WTC11 (cell line): ENCODE measurements around the gene GREM1. TPM values are rescaled to one million over a fixed set of nuclear protein-coding genes. Genes with fewer than 3 reads are reported as not detected.

Experiments
- ATAC-seq: fragments of 200-7000 bp; cut with Tn5 transposase; 2 replicates; pipeline ENCODE4 v1.10.0; 2021; ENCODE audit warnings: mild to moderate bottlenecking, moderate library complexity
- CTCF ChIA-PET: fragments of 300-600 bp; sonication (Branson Sonifier 250); formaldehyde crosslinking; loops from one replicate; lab custom pipeline; 2021; ENCODE audit warnings: antibody characterized with exemption; lab: Charles Lee
- POLR2A ChIA-PET: fragments of 350-600 bp; sonication (Branson Sonifier 250); formaldehyde crosslinking; loops from one replicate; lab custom pipeline; 2021; ENCODE audit warnings: antibody characterized with exemption; lab: Charles Lee
- DNase-seq: peaks from one replicate; pipeline ENCODE4 v3.0.0; 2021; ENCODE audit warnings: low spot score
- H3K27ac Mint-ChIP-seq: 2 replicates; pipeline ENCODE4 v1.8.0; 2021; ENCODE audit warnings: mixed read lengths
- H3K27me3 Mint-ChIP-seq: 2 replicates; pipeline ENCODE4 v1.8.0; 2021; ENCODE audit warnings: low read depth, mild to moderate bottlenecking, moderate library complexity, mixed read lengths
- H3K36me3 Mint-ChIP-seq: 2 replicates; pipeline ENCODE4 v1.8.0; 2021; ENCODE audit warnings: mixed read lengths
- H3K4me1 Mint-ChIP-seq: 2 replicates; pipeline ENCODE4 v1.8.0; 2022; ENCODE audit warnings: mixed read lengths
- H3K4me3 Mint-ChIP-seq: 2 replicates; pipeline ENCODE4 v1.8.0; 2021; ENCODE audit warnings: mild to moderate bottlenecking, moderate library complexity, mixed read lengths
- H3K9me3 Mint-ChIP-seq: 2 replicates; pipeline ENCODE4 v1.8.0; 2021; ENCODE audit warnings: mixed read lengths
- CTCF ChIP-seq: fragments of 200-600 bp; IDR thresholded peaks from 2 replicates; pipeline ENCODE4 v1.8.0; 2022; ENCODE audit warnings: antibody characterized with exemption
- HMGA2 ChIP-seq: fragments of 250-450 bp; sonication (Bioruptor Pico); IDR thresholded peaks from 2 replicates; pipeline ENCODE4 v1.4.0; 2021; ENCODE audit warnings: mild to moderate bottlenecking, moderate library complexity
- IRF1 ChIP-seq: sonication (generic); formaldehyde crosslinking; IDR thresholded peaks from 2 replicates; pipeline ENCODE4 v1.8.0; 2023; ENCODE audit warnings: missing genetic modification reagents
- JAZF1 ChIP-seq: fragments of 250-450 bp; sonication (Bioruptor Pico); IDR thresholded peaks from 2 replicates; pipeline ENCODE4 v1.9.0; 2021; ENCODE audit warnings: moderate library complexity, mild to moderate bottlenecking, inconsistent platforms
- MAX ChIP-seq: sonication (generic); formaldehyde crosslinking; IDR thresholded peaks from 2 replicates; pipeline ENCODE4 v1.8.0; 2022; ENCODE audit warnings: mild to moderate bottlenecking, missing genetic modification reagents
- SMAD3 ChIP-seq: sonication (generic); formaldehyde crosslinking; IDR thresholded peaks from 2 replicates; pipeline ENCODE4 v1.8.0; 2022; ENCODE audit warnings: missing genetic modification reagents, mild to moderate bottlenecking, borderline replicate concordance
- STAT6 ChIP-seq: sonication (generic); formaldehyde crosslinking; conservative IDR thresholded peaks from 2 replicates; pipeline ENCODE4 v1.8.1; 2023; ENCODE audit warnings: mild to moderate bottlenecking, low read depth, missing genetic modification reagents, moderate library complexity
- TCF7 ChIP-seq: sonication (generic); formaldehyde crosslinking; IDR thresholded peaks from 2 replicates; pipeline ENCODE4 v1.8.0; 2022; ENCODE audit warnings: mild to moderate bottlenecking, low read depth, missing genetic modification reagents, moderate library complexity
- ZNF121 ChIP-seq: sonication (generic); formaldehyde crosslinking; IDR thresholded peaks from 2 replicates; pipeline ENCODE4 v1.8.0; 2023; ENCODE audit warnings: missing genetic modification reagents
- ZNF532 ChIP-seq: fragments of 250-450 bp; sonication (Bioruptor Pico); IDR thresholded peaks from 2 replicates; pipeline ENCODE4 v1.9.0; 2021; ENCODE audit warnings: mild to moderate bottlenecking, borderline replicate concordance
- ZNF671 ChIP-seq: fragments of 250-450 bp; sonication (Bioruptor Pico); IDR thresholded peaks from 2 replicates; pipeline ENCODE4 v1.8.0; 2021; ENCODE audit warnings: mild to moderate bottlenecking
- total RNA-seq: library from RNA; stranded (reverse); gene quantifications from 3 replicates; pipeline ENCODE4 v1.2.3, GENCODE V29; 2021
- TF ChIP-seq, protein P1 (sequence below): sonication (generic); formaldehyde crosslinking; IDR thresholded peaks from 2 replicates; pipeline ENCODE4 v1.8.1; 2022; ENCODE audit warnings: mild to moderate bottlenecking, moderate library complexity, missing genetic modification reagents
- TF ChIP-seq, protein P2 (sequence below): sonication (generic); formaldehyde crosslinking; IDR thresholded peaks from 2 replicates; pipeline ENCODE4 v1.8.1; 2022; ENCODE audit warnings: low read depth, missing genetic modification reagents, borderline replicate concordance
- TF ChIP-seq, protein P3 (sequence below): sonication (generic); formaldehyde crosslinking; IDR thresholded peaks from 2 replicates; pipeline ENCODE4 v1.8.1; 2023; ENCODE audit warnings: mild to moderate bottlenecking, moderate library complexity, missing genetic modification reagents

Gene GREM1
- total RNA-seq, 1 experiment from 2014 or later: 0.59 TPM

DNA sequence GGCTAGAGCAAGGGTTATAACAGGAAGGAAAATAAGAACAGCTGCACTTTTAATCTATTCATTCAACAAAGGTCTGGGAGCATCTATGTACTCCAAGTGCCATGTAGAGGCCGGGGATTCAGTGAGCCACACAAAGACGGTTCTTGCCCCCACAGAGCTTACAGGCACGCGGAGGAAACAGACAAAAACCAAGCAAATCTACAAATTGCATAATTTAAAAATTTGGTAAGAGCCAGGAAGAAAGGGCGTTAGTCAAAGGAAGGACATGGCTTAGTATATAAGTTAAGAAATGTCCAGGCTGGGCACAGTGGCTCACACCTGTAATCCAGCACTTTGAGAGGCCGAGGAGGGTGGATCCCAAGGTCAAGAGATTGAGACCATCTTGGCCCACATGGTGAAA lies 10.4 kb upstream of the GREM1 start (continued):
- no peak for TF ChIP-seq CTCF
- no peak for TF ChIP-seq STAT6 (CRISPR knock-in tag)
- no peak for TF ChIP-seq JAZF1 (CRISPR knock-in tag)
- TF ChIP-seq TCF7 (CRISPR knock-in tag): no peak
- TF ChIP-seq, protein P1, sequence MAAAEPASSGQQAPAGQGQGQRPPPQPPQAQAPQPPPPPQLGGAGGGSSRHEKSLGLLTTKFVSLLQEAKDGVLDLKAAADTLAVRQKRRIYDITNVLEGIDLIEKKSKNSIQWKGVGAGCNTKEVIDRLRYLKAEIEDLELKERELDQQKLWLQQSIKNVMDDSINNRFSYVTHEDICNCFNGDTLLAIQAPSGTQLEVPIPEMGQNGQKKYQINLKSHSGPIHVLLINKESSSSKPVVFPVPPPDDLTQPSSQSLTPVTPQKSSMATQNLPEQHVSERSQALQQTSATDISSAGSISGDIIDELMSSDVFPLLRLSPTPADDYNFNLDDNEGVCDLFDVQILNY (CRISPR knock-in tag): no peak
- TF ChIP-seq, protein P2, sequence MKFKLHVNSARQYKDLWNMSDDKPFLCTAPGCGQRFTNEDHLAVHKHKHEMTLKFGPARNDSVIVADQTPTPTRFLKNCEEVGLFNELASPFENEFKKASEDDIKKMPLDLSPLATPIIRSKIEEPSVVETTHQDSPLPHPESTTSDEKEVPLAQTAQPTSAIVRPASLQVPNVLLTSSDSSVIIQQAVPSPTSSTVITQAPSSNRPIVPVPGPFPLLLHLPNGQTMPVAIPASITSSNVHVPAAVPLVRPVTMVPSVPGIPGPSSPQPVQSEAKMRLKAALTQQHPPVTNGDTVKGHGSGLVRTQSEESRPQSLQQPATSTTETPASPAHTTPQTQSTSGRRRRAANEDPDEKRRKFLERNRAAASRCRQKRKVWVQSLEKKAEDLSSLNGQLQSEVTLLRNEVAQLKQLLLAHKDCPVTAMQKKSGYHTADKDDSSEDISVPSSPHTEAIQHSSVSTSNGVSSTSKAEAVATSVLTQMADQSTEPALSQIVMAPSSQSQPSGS (CRISPR knock-in tag): no peak

- ATAC-seq (no peak), DNase-seq (no peak)
- ChIA-PET CTCF (no interaction called here), POLR2A (no interaction called here)
- H3K9me3 Mint-ChIP-seq: no peaks in the 10 kb centered on the region
- TF ChIP-seq, protein P3, sequence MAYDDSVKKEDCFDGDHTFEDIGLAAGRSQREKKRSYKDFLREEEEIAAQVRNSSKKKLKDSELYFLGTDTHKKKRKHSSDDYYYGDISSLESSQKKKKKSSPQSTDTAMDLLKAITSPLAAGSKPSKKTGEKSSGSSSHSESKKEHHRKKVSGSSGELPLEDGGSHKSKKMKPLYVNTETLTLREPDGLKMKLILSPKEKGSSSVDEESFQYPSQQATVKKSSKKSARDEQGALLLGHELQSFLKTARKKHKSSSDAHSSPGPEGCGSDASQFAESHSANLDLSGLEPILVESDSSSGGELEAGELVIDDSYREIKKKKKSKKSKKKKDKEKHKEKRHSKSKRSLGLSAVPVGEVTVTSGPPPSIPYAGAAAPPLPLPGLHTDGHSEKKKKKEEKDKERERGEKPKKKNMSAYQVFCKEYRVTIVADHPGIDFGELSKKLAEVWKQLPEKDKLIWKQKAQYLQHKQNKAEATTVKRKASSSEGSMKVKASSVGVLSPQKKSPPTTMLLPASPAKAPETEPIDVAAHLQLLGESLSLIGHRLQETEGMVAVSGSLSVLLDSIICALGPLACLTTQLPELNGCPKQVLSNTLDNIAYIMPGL (CRISPR knock-in tag): no peak
- TF ChIP-seq ZNF671: no peak
- H3K4me1 Mint-ChIP-seq: no peaks in the 10 kb centered on the region
- no peaks in the 10 kb centered on the region for H3K36me3 Mint-ChIP-seq
- H3K27me3 Mint-ChIP-seq: peaks cover 18% of the 10 kb centered on the region
- H3K27ac Mint-ChIP-seq: no peak overlapping the region
- no peak overlapping the region for H3K4me3 Mint-ChIP-seq
These were observed 8.3 kb upstream of the GREM1 start for GRCh38 chr15:32709295-32710033.

- H3K27me3 Mint-ChIP-seq: peaks cover 75% of the 10 kb centered on the region
- ATAC-seq: no peak
- H3K4me3 Mint-ChIP-seq: no peak overlapping the region
- H3K27ac Mint-ChIP-seq: no peak overlapping the region
- ChIA-PET CTCF (no interaction called here), POLR2A (no interaction called here)
- no peak for DNase-seq
- H3K36me3 Mint-ChIP-seq: no peaks in the 10 kb centered on the region
- peaks cover 29% of the 10 kb centered on the region for H3K4me1 Mint-ChIP-seq
- no peaks in the 10 kb centered on the region for H3K9me3 Mint-ChIP-seq
- TF ChIP-seq ZNF532 (CRISPR knock-in tag): no peak
- no peak for TF ChIP-seq ZNF121 (CRISPR knock-in tag)
- TF ChIP-seq STAT6 (CRISPR knock-in tag): no peak
- TF ChIP-seq MAX: no peak
- no peak for TF ChIP-seq HMGA2 (CRISPR knock-in tag)
- TF ChIP-seq IRF1: no peak
- TF ChIP-seq SMAD3 (CRISPR knock-in tag): no peak
These were observed 2.5 kb upstream of the GREM1 start for GRCh38 chr15:32715276-32715675.
